A172 (cell line): ENCODE data around the gene RFWD3. TPM values are rescaled to one million over a fixed set of nuclear protein-coding genes. Genes with fewer than 3 reads are reported as not detected.

Experiments used
- DNase-seq: peaks from one replicate; pipeline ENCODE4 v3.0.0-alpha.2; 2015; ENCODE audit warnings: low spot score
- total RNA-seq: library from RNA; depleted of rRNA; stranded (reverse); fragments of >200 nt; shearing (Covaris generic); gene quantifications from 2 replicates; pipeline ENCODE4 v1.2.3, GENCODE V29; 2014

RFWD3 gene
- total RNA-seq, 1 experiment from 2014 or later = 79.9 TPM

DNA sequence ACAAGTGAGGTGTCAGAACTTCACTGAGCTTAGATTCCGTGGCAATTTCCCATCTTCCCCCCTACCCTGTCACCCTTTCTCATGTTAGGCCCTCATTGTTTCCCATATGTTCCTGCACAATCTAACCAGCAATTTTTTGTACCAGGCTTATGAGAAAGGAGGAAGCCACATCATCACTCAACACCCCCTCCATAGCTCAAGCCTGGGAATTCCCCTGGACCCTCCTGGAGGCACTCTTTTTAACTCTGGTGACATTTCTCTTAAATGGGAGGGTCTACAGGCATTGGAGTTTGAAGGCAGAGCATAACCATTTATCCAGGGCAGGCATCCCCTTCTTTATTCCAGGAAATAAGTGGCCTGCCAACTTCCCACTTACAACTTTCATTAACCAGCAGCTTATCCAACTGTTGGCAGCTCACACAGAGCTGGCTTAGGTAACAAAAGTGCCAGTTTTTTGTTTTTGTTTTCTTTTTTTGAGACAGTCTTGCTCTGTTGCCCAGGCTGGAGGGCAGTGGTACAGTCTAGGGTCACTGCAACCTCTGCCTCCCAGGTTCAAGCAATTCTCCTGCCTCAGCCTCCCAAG, 49.4 kb downstream of the RFWD3 start:
- no peak for DNase-seq

DNA sequence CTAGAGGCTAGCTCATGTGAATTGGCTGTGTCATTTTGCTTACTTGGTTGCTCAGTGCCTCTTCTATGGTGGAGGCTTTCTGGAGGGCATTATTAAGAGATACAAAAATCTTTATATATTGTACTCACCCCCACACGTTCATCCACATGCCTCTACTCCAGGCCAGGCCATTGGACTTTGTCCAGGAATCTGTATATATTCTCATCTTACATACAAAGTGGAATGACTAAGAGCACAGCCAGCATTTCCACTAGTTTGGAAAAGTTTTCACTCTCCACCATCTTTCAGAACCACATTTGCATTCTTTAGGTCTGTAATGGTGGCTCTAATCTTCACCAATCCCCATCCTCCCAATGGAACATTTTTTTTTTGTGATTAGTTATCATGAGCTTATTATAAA, 55.0 kb downstream of the RFWD3 start:
- DNase-seq = no peak

- DNase-seq = no peak
Observed at GRCh38 chr16:74608944-74609343, 57.7 kb downstream of the RFWD3 start.

- DNase-seq = no peak
Observed at GRCh38 chr16:74608381-74608780, 58.3 kb downstream of the RFWD3 start.

- no peak for DNase-seq
Observed at GRCh38 chr16:74607962-74608356, 58.7 kb downstream of the RFWD3 start.

GRCh38 chr16:74607310-74607961, 59.2 kb downstream of the RFWD3 start:
- DNase-seq = no peak

- DNase-seq = peak; percentile 78
Observed at GRCh38 chr16:74606521-74607309, 60.0 kb downstream of the RFWD3 start, which contains the start of gene GLG1. GLG1 (minus strand) TSS chr16:74607114; CDS start chr16:74607094, 20 bp downstream.

GRCh38 chr16:74605746-74606520, 60.7 kb downstream of the RFWD3 start:
- no peak for DNase-seq

DNA sequence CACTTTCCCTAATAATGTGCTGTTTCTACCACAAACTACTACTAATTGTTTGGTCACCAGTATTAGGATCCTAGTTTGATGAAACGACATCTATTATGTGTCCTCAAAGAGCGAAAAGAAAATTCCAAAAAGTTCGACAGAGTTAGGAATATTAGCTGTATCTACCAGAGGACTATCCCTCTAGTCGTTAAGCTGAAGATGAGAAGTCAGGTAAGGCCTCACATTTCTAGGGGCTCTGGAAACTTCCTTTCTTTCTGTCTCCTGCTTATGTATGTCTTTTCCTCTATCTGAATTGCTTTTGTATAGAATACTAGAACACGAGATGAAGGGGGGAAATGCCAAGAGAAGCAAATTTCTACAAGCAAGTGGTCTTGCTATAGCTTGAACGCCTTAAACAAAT, 61.3 kb downstream of the RFWD3 start:
- DNase-seq = no peak

- DNase-seq = peak; percentile 21
Observed at GRCh38 chr16:74603848-74604247, 62.8 kb downstream of the RFWD3 start.

DNA sequence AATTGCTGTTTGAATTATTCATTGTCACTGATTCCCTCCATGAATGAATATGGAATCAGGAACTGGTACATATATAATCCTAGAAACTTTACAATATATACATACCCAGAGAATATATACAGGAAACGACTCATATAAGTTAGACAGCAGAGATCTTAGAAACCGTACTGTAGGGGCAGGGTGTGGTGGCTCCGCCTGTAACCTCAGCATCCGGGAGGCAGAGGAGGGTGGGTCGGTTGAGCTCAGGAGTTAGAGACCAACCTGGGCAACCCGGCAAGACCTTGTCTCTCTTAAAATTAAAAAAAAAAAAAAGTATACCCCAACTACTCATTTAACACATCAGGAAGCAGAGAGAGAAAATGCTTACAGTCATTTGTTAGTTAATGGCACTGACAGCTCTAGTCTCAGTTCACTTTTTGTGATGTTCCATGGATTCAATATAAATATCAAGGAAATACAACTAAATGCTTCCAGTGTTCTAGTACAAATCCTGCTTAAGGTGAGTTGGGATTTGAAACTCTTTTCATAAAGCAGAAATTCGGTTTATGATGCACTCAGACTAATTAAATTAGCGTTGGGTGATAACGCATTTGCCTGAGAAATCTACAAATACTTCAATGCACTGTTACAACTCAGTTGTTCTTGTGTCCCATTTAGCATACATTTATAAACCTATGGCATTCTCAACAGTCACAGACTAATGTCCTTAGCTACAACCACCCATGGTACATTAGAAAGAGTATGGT, 65.4 kb downstream of the RFWD3 start:
- no peak for DNase-seq

GRCh38 chr16:74596586-74596985, 70.1 kb downstream of the RFWD3 start:
- no peak for DNase-seq

GRCh38 chr16:74592847-74593246, 73.8 kb downstream of the RFWD3 start:
- DNase-seq = no peak

DNA sequence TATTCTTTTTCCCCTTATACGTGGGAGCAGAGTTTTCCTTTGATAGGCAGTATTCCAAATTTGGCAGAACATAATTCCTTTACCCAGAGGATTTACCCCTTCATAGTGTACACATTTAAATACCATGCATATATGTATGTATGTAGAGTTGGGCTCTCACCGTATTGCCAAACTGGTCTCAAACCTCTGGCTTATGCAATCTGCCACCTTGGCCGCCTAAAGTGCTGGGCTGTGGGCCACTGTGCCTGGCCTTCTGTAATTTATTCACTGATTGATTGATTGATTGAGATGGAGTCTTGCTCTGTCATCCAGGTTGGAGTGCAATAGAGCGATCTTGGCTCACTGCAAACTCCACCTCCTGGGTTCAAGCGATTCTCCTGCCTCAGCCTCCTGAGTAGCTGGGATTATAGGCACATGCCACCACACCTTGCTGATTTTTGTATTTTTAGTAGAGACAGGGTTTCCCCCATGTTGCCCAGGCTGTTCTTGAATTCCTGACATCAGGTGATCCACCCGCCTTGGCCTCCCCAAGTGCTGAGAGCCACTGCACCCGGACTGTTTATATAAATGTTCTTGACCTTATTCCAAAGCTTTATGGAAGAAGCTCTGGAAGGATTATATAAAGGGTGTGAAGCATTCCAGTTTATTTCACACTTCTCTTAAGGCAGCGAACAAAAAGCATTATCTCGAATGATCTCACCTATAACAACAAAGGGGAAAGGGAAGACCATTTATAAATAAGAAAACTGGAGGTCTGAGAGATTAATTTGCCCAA, 74.6 kb downstream of the RFWD3 start:
- DNase-seq = no peak

GRCh38 chr16:74586948-74587347, 79.7 kb downstream of the RFWD3 start:
- DNase-seq = no peak

DNA sequence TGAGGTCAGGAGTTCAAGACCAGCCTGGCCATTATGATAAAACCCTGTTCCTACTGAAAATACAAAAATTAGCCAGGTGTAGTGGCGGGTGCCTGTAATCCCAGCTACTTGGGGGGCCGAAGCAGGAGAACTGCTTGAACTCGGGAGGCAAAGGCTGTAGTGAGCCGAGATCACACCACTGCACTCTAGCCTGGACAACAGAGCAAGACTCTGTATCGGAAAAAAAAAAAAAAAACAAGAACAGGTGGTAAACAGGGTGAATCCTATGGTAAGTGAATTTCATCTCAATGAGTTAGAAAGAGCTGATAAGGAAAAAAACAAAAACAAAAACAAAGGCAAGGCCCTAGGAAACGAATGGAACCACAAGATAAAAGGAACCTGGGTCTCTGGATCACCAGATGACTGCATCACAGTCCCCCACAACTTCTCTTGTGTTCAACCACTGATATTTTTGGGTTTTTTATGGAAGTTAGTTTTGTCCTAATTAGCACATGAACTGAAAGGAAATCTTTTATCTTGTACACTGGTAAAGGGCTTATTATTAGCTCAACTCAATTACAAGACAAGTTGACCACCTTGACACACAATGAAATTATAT, 80.7 kb downstream of the RFWD3 start:
- DNase-seq = no peak

GRCh38 chr16:74583926-74584666, 82.6 kb downstream of the RFWD3 start:
- no peak for DNase-seq

DNA sequence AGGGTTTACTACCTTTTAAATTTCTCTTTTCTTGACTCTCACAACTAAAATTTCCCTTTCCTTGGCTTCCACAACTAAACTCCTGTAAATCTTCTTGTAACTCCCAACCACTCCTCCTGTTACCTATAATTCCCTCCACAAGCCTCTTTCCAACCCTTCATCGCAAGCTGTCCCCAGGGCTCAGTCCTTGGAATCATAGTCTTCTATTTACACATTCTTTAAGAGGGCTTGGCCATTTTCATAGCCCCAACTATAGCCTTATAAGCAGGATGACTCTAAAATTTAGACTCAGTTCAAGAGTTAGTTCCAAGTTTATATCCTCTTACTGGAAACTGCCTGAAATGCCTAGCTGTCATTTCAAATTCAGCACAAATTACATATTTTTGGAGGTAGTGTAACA, 83.7 kb downstream of the RFWD3 start:
- DNase-seq = no peak

GRCh38 chr16:74580833-74581232, 85.8 kb downstream of the RFWD3 start:
- no peak for DNase-seq

DNA sequence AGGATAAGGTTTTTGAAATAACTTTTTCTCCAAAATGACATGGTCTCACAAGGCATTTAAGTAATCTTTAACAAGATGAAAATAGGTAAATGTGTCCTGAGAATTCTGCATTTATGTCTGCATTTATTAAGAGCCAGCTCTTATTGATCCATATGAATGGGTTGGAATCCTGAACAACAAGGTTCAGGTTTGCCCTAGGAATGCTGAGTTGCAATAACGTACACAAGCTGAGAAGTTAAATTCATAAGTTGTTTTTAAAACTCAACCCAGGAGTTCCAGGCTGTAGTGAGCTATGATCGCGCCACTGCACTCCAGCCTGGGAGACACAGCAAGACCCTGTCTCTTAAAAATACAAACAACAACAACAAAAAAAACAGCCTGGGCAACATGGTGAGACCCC, 87.8 kb downstream of the RFWD3 start:
- DNase-seq = no peak
